PC-9 (cell line): ENCODE data around the gene RAB24.

ENCODE experiments used
- EZH2 ChIP-seq: fragments of 200-600 bp; sonication (generic); IDR thresholded peaks from 2 replicates; pipeline ENCODE4 v1.8.0; 2017; ENCODE audit warnings: antibody characterized with exemption, low read depth
- TF ChIP-seq, protein P1 (sequence below): fragments of 200-600 bp; sonication (generic); conservative IDR thresholded peaks from 2 replicates; pipeline ENCODE4 v1.6.1; 2017; ENCODE audit warnings: mixed run types, antibody characterized with exemption, mild to moderate bottlenecking, moderate library complexity

DNA sequence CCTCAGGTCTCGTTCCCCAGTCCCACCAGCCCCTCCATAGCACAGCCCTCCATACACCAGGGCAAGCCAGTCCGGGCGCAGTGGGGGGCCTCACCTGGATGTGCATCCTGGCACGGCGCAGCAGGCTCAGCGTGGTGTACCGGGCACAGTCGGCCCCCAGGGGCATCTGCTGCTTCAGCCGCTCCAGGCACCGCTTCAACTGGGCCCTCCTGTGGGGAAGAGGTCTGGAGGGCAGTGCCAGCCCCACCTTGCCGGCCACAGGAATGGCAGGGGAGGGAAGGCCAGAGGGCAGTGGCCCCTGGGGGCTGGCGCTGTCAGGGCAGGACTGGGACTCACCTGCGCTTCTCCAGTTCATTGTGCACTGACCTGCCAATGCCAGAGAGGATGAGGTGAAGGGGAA, 6.8 kb upstream of the RAB24 start:
- TF ChIP-seq, protein P1, sequence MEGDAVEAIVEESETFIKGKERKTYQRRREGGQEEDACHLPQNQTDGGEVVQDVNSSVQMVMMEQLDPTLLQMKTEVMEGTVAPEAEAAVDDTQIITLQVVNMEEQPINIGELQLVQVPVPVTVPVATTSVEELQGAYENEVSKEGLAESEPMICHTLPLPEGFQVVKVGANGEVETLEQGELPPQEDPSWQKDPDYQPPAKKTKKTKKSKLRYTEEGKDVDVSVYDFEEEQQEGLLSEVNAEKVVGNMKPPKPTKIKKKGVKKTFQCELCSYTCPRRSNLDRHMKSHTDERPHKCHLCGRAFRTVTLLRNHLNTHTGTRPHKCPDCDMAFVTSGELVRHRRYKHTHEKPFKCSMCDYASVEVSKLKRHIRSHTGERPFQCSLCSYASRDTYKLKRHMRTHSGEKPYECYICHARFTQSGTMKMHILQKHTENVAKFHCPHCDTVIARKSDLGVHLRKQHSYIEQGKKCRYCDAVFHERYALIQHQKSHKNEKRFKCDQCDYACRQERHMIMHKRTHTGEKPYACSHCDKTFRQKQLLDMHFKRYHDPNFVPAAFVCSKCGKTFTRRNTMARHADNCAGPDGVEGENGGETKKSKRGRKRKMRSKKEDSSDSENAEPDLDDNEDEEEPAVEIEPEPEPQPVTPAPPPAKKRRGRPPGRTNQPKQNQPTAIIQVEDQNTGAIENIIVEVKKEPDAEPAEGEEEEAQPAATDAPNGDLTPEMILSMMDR: no peak
- TF ChIP-seq EZH2: no peak
